Ishikawa (cell line): Measurements from ENCODE around the gene DEPDC5.

Experiments
- CEBPB ChIP-seq: IDR thresholded peaks from 2 replicates; pipeline ENCODE4 v1.6.1; 2012
- CREB1 ChIP-seq: IDR thresholded peaks from 2 replicates; pipeline ENCODE4 v1.6.1; 2012; ENCODE audit warnings: low read depth
- EGR1 ChIP-seq: IDR thresholded peaks from 2 replicates; pipeline ENCODE4 v1.6.1; 2012
- EP300 ChIP-seq: IDR thresholded peaks from 2 replicates; pipeline ENCODE4 v1.6.1; 2012; ENCODE audit warnings: borderline replicate concordance
- FOXM1 ChIP-seq: IDR thresholded peaks from 2 replicates; pipeline ENCODE4 v1.6.1; 2012; ENCODE audit warnings: low read depth, borderline replicate concordance
- NFIC ChIP-seq: IDR thresholded peaks from 2 replicates; pipeline ENCODE4 v1.6.1; 2012
- RAD21 ChIP-seq: IDR thresholded peaks from 2 replicates; pipeline ENCODE4 v1.6.1; 2012; ENCODE audit warnings: low read depth
- TAF1 ChIP-seq: IDR thresholded peaks from 2 replicates; pipeline ENCODE4 v1.6.1; 2012; ENCODE audit warnings: low read depth, mild to moderate bottlenecking
- TCF12 ChIP-seq: IDR thresholded peaks from 2 replicates; pipeline ENCODE4 v1.6.1; 2012; ENCODE audit warnings: low read depth
- TEAD4 ChIP-seq: IDR thresholded peaks from 2 replicates; pipeline ENCODE4 v1.6.1; 2012
- YY1 ChIP-seq: IDR thresholded peaks from 2 replicates; pipeline ENCODE4 v1.6.1; 2012; ENCODE audit warnings: low read depth
- ZBTB7A ChIP-seq: IDR thresholded peaks from 2 replicates; pipeline ENCODE4 v1.6.1; 2012; ENCODE audit warnings: low read depth
- TF ChIP-seq, protein P1 (sequence below): IDR thresholded peaks from 2 replicates; pipeline ENCODE4 v1.6.1; 2012
- TF ChIP-seq, protein P2 (sequence below): IDR thresholded peaks from 2 replicates; pipeline ENCODE4 v1.6.1; 2012
- TF ChIP-seq, protein P3 (sequence below): IDR thresholded peaks from 2 replicates; pipeline ENCODE4 v1.6.1; 2012; ENCODE audit warnings: low read depth, mild to moderate bottlenecking

Gene DEPDC5

DNA sequence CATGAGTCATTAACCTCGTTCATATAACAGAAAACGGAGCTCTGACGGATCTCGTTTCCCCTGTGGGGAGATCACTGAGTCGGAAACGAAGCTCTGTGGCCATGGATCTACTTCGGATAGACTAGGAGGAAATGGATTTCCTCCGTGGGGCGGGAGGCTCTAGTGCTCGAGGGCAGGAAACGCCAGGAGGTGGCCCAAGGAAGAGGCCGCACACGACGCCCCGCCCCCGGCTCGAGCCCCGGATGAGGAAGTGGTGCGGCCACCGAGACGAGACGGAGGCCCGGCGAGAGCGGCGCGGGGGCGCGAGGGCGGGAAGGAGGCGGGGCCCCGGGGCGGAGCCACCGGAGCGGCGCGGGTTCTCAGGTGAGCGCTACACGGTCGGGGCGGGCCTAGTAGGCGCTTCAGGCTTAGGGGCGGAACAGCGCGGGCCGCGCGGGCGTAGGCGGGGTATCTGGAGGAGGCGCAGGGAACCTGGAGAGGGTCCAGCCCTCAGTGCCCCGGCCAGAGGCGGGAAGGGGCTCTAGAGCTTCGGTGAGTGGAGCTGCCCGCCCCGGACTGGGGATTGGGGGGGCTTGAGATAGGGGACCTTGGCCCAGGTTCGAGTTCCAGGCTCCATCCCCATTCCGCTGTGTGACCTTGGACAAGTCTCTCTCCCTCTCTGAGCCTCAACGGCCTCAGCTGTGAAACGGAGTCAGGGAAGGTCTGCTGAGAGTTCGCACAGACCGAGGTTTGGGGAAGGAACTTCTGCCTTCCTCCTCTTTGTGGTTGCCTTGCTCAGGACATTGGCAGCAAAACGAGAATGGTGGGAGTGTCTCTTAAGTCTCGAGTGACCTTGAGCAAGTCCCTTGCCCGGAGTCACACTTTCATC, at the start of gene DEPDC5:
DEPDC5 (plus strand) TSS at position 386 of the 868 bp plus-strand sequence. CDS start 903 bp downstream, outside the sequence.
- TF ChIP-seq TAF1 (peak; percentile 63), NFIC (0 out of 2 replicates have a peak, but pooled peaks have one; percentile 46), FOXM1 (no peak), RAD21 (no peak), CEBPB (no peak), ZBTB7A (no peak), TEAD4 (no peak), YY1 (no peak), EGR1 (peak; percentile 90), CREB1 (no peak), TCF12 (peak; percentile 57; the same call in 1 of the 2 replicates), EP300 (no peak)
- TF ChIP-seq, protein P1, sequence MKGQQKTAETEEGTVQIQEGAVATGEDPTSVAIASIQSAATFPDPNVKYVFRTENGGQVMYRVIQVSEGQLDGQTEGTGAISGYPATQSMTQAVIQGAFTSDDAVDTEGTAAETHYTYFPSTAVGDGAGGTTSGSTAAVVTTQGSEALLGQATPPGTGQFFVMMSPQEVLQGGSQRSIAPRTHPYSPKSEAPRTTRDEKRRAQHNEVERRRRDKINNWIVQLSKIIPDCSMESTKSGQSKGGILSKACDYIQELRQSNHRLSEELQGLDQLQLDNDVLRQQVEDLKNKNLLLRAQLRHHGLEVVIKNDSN, result no peak
- TF ChIP-seq, protein P2, sequence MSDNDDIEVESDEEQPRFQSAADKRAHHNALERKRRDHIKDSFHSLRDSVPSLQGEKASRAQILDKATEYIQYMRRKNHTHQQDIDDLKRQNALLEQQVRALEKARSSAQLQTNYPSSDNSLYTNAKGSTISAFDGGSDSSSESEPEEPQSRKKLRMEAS, result peak; percentile 53; the same call in 1 of the 2 replicates
- TF ChIP-seq, protein P3, sequence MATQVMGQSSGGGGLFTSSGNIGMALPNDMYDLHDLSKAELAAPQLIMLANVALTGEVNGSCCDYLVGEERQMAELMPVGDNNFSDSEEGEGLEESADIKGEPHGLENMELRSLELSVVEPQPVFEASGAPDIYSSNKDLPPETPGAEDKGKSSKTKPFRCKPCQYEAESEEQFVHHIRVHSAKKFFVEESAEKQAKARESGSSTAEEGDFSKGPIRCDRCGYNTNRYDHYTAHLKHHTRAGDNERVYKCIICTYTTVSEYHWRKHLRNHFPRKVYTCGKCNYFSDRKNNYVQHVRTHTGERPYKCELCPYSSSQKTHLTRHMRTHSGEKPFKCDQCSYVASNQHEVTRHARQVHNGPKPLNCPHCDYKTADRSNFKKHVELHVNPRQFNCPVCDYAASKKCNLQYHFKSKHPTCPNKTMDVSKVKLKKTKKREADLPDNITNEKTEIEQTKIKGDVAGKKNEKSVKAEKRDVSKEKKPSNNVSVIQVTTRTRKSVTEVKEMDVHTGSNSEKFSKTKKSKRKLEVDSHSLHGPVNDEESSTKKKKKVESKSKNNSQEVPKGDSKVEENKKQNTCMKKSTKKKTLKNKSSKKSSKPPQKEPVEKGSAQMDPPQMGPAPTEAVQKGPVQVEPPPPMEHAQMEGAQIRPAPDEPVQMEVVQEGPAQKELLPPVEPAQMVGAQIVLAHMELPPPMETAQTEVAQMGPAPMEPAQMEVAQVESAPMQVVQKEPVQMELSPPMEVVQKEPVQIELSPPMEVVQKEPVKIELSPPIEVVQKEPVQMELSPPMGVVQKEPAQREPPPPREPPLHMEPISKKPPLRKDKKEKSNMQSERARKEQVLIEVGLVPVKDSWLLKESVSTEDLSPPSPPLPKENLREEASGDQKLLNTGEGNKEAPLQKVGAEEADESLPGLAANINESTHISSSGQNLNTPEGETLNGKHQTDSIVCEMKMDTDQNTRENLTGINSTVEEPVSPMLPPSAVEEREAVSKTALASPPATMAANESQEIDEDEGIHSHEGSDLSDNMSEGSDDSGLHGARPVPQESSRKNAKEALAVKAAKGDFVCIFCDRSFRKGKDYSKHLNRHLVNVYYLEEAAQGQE, result no peak

DNA sequence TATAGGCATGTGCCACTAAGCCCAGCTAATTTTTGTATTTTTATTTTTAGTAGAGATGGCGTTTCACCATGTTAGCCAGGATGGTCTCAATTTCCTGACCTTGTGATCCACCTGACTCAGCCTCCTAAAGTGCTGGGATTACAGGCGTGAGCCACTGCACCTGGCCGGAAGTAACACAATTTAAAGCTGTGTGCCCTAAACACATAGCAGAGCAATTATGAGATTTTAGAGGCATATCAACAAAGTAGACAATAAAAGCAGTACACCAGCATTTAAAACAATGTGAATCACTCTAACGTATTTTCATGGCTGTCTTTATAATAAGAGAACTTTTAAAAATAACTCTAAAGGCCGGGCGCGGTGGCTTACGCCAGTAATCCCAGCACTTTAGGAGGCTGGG, 46.3 kb upstream of the DEPDC5 start:
- TF ChIP-seq, protein P3, result no peak
- TF ChIP-seq NFIC (no peak), TEAD4 (no peak), CREB1 (no peak), CEBPB (no peak), YY1 (no peak), RAD21 (no peak), TAF1 (no peak), ZBTB7A (no peak), FOXM1 (no peak), TCF12 (no peak), EGR1 (no peak), EP300 (no peak)
- TF ChIP-seq, protein P2, result no peak
- TF ChIP-seq, protein P1, result no peak

DNA sequence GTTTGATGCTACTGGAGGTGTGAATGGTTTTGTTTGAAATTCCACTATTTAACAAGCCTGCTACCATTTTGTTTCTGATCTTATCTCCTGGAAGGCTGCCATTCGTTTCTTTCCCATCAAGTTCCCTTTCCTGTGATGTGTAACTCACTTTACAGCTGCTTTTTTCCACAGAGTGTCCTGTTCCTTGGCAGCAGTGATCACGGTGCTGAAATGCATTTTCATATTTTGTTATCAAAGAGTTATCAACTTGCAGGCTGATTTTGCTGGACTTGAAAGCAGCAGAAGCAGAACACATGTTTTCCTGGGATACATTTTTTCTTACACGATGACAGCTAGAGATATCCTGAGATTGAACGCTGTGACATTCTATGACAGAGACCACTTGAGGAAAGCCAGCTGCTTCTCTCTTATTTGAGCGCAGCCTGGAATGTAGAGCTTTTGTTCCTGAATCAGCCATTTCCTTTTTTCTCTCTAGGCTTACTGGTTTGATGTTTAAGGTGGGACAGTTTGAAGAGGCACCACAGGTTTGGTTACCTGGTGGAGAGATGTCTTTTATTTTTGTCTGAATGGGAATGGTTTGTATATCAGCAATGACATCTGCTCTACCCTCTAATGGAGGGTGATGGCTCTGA, 38.6 kb upstream of the DEPDC5 start:
- TF ChIP-seq TAF1 (no peak), EGR1 (no peak), TEAD4 (no peak), FOXM1 (no peak), RAD21 (no peak), CREB1 (no peak), CEBPB (no peak)

DNA sequence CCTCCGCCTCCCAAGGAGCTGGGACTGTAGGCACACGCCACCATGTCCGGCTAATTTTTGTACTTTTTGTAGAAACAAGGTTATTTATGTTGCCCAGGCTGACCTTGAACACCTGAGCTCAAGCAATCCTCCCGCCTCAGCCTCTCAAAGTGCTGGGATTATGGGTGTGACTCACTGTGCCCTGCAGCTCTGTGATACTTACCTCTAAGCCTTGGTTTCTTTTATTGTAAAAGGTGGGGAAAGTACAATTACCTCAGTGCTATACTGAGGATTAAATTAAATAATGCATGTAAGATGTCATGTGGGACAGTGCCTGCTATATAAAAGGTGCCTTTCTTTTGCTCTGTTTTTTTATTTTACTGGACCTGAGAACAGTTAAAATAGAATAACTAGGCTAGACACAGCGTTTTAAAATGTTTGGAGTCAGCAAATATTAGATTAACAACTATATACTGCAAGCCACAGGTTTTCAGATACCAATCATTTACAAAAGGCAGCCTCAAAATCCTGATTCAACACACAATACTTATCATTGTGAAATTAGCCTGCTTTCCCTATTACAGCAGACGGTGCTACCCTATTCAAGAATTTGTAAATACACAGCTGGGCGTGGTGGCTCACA, 33.9 kb upstream of the DEPDC5 start:
- TF ChIP-seq ZBTB7A (no peak), TEAD4 (no peak), TAF1 (no peak), CEBPB (no peak), EGR1 (no peak), RAD21 (no peak), TCF12 (no peak), CREB1 (no peak), YY1 (no peak), NFIC (no peak), EP300 (no peak), FOXM1 (no peak)
- TF ChIP-seq, protein P3, result no peak
- TF ChIP-seq, protein P1, result no peak
- TF ChIP-seq, protein P2, result no peak
